Middle frontal gyrus (tissue), 1 donor: ENCODE data around the gene SNN.

Source experiments
- DNase-seq: peaks from one replicate; pipeline ENCODE4 v3.0.0-alpha.2; 2015; ENCODE audit warnings: low spot score; ENCODE audit errors: extremely low spot score

SNN gene

GRCh38 chr16:11667824-11668622 lies at the start of gene SNN:
Gene SNN (plus strand): TSS chr16:11668455. CDS start chr16:11676060, 7,605 bp downstream.
- DNase-seq: peak; percentile 71

DNA sequence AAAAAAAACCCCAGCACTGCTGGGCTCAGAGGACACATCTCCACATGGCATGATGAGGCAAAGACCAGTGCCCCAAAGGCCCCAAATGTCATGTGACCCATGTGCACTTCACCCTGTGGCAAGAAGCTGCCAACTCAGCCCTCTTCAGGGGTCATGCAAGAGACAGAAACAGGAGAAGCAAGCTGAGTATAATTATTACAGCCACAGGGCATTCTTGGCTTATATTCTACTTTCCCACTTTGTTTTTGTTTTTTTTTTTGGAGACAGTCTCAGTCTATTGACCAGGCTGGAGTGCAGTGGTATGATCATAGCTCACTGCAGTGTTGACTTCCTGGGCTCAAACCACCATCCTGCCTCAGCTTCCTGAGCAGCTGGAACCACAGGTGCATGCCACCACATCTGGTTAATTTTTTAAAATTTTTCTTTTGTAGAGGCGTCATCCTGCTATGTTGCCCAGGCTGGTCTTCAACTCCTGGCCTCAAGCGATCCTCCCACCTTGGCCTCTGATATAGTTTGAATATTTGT lies 48.9 kb upstream of the SNN start:
- no peak for DNase-seq

- no peak for DNase-seq
Measured at GRCh38 chr16:11620243-11621003, 47.8 kb upstream of the SNN start.

- DNase-seq: no peak
Measured at GRCh38 chr16:11621539-11621919, 46.7 kb upstream of the SNN start.

DNA sequence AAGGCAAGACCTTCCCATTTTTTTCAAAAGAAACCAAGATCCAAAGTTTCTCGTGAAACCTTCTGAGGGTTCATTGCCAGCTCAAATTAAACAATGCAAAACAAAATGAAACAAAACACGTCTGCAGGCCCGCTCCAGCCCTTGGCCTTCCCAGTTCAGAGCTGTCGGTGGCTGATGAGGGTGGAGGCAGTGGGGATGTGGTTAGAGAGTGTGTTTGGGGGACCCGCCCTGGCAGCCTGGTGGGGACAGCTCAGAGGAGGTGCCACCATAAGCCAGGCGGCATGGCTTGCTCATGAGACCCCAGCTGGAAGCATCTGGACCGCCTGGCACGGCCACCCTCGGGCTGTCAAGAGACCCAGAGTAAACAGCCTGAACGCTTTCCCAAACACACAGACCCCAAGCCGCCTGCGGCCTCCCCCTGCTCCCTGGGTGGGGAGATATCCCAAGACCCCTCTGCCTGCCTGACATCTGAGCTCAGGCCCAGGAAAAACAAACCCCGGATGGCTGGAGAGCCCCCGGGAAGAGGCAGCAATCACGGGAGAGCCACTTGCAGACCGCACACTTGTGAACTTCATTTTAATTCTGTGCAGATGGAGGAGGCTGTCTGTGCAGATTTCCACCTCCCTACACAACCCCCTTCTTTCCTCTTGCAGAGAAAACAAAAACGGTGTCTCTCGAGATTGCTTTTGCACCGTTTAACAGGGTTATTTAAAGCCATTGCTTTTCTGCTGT lies 46.2 kb upstream of the SNN start:
- DNase-seq: no peak

- DNase-seq: no peak
Measured at GRCh38 chr16:11624205-11624604, 44.0 kb upstream of the SNN start.

GRCh38 chr16:11624636-11625607 lies 43.3 kb upstream of the SNN start:
- DNase-seq: no peak

- no peak for DNase-seq
Measured at GRCh38 chr16:11625769-11626168, 42.5 kb upstream of the SNN start.

GRCh38 chr16:11626657-11627291 lies 41.5 kb upstream of the SNN start:
- DNase-seq: no peak

DNA sequence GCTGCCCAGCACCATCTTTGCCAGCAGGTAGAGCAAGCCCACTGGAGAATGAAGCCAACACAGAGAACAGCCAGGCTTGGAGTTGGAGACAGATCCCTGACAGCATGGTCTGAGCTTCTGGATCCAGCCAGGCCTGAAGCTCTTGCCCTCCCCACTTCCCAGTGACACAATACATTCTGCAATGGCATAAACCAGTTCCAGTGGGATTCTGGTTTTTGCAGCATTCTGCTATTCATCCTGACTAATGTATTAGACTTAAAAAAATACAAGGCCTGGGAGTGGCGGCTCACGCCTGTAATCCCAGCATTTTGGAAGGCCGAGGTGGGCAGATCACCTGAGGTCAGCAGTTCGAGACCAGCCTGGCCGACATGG lies 41.0 kb upstream of the SNN start:
- DNase-seq: no peak

DNA sequence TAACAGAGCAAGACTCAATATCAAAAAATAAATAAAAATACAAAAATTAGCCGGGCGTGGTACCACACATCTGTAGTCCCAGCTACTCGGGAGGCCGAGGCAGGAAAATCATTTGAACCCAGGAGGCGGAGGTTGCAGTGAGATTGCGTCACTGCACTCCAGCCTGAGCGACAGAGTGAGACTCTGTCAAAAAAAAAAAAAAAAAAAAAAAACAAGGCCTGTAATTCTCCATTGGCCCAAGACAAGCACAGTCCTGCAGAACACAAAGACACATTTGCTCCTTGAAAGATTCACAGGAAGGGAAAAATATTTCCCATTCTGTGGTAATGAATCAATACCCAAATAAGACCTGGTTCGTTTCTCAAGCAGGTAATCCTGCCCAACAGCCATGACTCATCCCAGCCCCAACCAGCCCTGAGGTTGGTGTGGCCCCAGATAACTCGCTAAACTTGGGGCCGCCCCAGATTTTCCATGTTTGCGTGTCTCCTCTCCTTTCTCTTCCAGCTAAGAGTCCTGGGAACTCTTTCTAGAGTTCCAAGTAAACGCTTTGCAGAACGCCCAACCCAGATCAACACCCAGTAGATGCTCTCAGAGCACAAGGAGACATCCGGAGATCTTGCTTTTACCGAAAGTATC lies 40.3 kb upstream of the SNN start:
- no peak for DNase-seq

GRCh38 chr16:11629071-11630030 lies 38.9 kb upstream of the SNN start:
- no peak for DNase-seq

DNA sequence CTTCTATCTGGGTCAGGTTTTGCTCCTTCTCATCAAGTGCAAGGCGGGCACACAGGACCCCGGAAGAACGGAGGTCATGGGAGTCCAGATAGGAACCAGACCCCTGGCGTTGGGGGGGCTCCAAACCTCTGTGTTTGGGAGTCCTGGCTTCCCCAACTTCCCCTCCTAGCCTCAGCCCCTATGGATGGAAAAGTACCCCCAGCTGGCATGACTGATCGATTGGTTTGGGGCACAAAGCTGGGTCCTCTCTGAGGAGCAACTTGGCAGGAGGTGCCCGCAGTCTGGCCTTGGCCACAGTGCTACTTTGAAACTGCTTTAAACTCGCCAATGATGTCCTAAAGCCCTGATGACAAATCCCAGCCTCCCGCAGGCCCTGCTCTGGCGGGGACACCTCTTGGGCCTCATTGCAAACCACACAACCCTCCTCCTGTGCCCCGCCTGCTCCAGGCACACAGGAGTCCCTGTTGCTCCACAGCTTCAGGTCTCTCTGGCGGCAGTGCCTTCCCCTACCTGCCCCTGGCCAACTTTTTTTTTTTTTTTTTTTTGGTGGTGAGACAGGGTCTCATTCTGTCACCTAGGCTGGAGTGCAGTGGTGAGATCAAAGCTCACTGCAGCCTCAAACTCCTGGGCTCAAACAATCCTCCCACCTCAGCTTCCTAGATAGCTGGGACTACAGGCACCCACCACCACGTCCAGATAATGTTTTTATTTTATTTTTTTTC lies 38.0 kb upstream of the SNN start:
- no peak for DNase-seq

DNA sequence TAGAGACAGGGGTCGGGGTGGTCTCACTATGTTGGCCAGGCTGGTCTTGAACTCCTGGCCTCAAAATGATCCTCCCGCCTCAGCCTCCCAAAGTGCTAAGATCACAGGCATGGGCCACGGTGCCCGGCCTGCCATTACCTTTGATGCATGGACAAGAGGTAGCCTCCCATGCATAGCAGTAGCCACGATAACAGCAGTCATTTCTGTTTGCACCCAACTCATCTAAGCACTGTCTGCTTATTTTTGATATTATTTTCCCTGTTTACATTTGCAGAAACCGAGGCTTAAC lies 37.5 kb upstream of the SNN start:
- no peak for DNase-seq

DNA sequence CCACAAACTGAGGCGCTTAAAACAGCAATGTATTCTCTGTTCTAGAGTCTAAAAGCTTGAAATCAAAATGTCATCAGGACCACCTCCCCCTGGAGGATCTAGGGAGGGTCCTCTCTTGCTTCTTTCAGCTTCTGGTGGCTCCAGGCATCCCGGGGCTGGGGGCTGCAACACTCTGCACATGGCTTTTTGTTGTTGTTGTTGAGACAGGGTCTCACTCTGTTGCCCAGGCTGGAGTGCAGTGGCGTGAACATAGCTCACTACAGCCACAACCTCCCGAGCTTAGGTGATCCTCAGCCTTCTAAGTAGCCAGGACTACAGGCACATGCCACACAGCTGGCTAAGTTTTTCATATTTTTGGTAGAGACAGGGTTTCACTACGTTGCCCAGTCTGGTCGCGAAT lies 37.0 kb upstream of the SNN start:
- DNase-seq: no peak

DNA sequence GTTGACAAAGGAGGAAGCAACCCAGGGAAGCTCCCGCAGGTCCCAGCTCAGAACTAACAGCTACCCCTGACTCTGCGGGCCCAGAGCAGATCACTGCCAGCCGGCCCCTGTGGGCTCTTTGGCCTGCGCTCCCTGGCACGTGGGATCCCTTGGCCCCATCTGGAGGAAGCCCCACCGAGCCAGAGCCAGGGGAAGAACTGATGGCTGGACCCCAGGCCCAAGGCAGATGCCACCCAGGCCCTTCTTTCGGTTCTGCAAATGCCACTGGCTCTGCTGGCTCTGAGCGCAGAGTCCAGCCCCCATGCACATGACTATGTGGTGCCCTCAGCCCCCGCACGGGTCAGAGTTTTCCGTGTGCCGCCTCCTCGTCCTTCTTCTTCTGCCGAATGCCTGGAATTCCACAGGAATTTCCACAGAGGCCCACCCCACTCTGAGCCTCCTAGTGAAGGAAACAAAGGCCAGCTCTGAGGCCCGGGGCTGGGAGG lies 35.8 kb upstream of the SNN start:
- no peak for DNase-seq

- no peak for DNase-seq
Measured at GRCh38 chr16:11633113-11633512, 35.1 kb upstream of the SNN start.

- DNase-seq: no peak
Measured at GRCh38 chr16:11634312-11634711, 33.9 kb upstream of the SNN start.
